GM12801 (cell line): Measurements from ENCODE around the gene GNB1.

Experiments
- CTCF ChIP-seq: IDR thresholded peaks from one replicate; pipeline ENCODE4 v1.5.1; 2011; ENCODE audit warnings: control low read depth; ENCODE audit not compliant: insufficient read length; ENCODE audit errors: extremely low read depth

Gene GNB1

GRCh38 chr1:1874901-1875300 is 16.0 kb downstream of the GNB1 start:
- TF ChIP-seq CTCF, result no peak

DNA sequence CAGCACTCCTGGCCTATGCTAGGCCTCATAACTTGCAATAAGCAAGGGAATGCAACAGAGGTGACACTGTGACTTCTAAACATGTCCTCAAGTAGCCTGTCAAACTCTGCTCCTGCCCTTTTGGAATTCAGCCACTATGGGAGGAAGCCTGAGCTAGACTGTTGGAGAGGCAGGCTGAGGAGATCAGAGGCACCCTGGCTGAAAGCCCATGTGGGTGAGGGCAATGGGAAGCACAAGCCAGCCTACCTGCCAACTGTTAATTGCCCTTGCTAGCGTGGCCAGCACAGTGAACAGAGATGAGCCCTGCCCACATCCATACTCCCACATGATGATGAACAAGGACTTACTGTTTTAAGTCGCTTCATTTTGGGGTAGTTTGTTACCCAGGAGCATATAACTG is 17.7 kb downstream of the GNB1 start:
- TF ChIP-seq CTCF, result no peak

DNA sequence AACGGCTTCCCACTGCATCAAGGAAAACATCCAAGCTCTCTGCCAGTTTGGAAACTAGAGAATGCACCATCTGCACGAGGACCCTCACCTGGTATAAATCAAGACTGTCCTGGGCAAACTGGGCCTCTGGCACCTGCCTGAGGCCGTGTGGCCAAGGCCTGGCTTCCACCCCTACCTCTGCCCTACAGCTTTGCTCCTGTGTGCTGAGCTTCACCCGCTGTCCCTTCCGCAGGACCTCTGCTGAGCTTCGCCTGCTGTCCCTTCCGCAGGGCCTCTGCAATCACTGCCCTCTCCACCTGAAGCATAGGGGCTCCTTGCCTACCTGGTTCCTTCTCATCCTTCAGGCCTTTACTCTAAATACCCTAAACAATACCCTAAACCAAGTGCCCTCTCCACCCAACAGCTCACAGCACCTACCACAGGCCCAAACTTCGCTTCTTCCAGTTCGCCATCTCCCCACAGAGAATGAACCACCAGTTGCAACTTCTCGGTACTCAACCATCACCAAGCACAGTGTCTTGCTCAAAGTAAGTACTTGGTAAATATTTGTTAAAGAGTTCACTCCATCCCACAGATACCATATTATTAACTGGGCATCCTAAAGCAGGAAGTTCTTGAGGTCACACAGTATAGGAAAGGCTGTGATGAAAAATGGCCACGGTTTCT is 18.4 kb downstream of the GNB1 start:
- no peak for TF ChIP-seq CTCF

DNA sequence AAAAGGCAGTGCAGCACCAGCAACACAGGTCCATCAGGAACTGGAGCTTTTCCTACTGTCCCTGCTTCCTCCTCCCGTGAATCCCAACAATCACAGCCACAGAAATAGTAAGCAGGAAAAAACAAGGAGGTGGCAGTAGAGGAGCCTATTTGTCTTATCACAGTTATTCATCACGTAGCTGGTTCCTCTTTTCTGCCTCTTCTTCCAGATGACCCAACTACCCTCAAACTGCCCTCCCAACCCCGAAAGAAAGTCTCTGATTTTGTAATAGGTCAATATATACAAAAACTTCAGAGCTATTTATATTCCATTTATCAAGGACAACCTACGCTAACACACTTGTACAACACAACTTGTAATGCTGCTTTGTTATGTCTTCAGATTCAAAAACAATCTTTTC is 21.4 kb downstream of the GNB1 start:
- no peak for TF ChIP-seq CTCF

DNA sequence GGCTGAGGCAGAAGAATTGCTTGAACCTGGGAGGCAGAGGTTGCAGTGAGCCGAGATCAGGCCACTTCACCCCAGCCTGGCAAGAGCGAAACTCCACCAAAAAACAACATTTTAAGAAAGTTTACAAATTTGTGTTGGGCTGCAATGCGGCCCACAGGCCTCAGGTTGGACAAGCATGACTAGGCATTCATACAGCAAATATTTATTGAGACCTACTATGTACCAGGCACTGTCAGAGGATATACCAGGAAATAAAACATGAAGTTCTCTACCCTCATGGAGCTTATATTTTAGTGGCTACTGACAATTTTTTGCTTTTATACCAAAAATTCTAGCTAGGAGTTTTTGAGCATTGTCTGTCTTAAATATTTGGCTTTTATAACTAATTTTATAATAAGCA is 23.7 kb downstream of the GNB1 start:
- TF ChIP-seq CTCF, result no peak

GRCh38 chr1:1862905-1863547 is 27.9 kb downstream of the GNB1 start:
- TF ChIP-seq CTCF, result no peak

DNA sequence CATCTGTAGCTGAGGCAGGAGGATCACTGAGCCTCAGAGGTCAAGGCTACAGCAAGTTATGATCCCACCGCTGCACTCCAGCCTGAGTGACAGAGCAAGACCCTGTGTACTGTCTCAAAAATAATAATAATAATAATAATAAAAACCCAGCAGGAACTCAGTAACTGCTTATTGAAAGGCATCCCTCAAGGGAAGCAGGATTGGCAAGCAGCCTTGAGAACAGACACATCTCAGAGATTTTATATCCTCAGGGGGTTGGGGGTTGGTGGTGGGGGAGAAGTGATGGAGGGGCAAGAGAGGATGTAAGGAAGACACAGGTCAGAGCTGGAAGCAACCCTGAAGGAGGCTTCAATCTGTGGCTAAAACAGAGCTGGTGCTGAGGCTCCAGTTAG is 29.6 kb downstream of the GNB1 start:
- TF ChIP-seq CTCF, result no peak
